GM23338 (cell line): Measurements from ENCODE around the gene XCL2. TPM values are rescaled to one million over a fixed set of nuclear protein-coding genes. Genes with fewer than 3 reads are reported as not detected.
"Not testable (repeated sequence)": the region's sequence is repeated elsewhere in the genome, so short reads cannot be mapped to it uniquely, and the experiment has no call there.

ENCODE experiments used
- ATAC-seq: fragments of 200-7000 bp; cut with Tn5 transposase; 3 replicates; pipeline ENCODE4 v1.9.1; 2020
- DNase-seq: peaks from one replicate; pipeline ENCODE4 v3.0.0-alpha.2; 2015; ENCODE audit warnings: low spot score
- H2AFZ ChIP-seq: fragments of 200-600 bp; sonication (generic); 2 replicates; pipeline ENCODE4 v1.8.0; 2016; ENCODE audit warnings: antibody characterized with exemption, mild to moderate bottlenecking, moderate library complexity
- H3F3A ChIP-seq: fragments of 200-600 bp; sonication (generic); replicated peaks from 2 replicates; pipeline ENCODE4 v1.8.0; 2017; ENCODE audit warnings: antibody characterized with exemption, mixed run types, low read depth
- H3K27ac ChIP-seq: fragments of 200-600 bp; sonication (generic); 2 replicates; pipeline ENCODE4 v1.6.1; 2016; ENCODE audit warnings: low read depth
- H3K27me3 ChIP-seq: fragments of 200-600 bp; sonication (generic); 2 replicates; pipeline ENCODE4 v1.8.0; 2016; ENCODE audit warnings: mild to moderate bottlenecking, mixed run types, moderate library complexity; ENCODE audit not compliant: insufficient read depth
- H3K36me3 ChIP-seq: fragments of 200-600 bp; sonication (generic); 2 replicates; pipeline ENCODE4 v1.8.0; 2016; ENCODE audit warnings: mild to moderate bottlenecking; ENCODE audit not compliant: insufficient read depth
- H3K4me1 ChIP-seq: fragments of 200-600 bp; sonication (generic); 2 replicates; pipeline ENCODE4 v1.8.0; 2016; ENCODE audit warnings: mild to moderate bottlenecking, moderate library complexity; ENCODE audit not compliant: insufficient read depth
- H3K4me2 ChIP-seq: fragments of 200-600 bp; sonication (generic); 2 replicates; pipeline ENCODE4 v1.7.1; 2017; ENCODE audit warnings: mixed run types
- H3K4me3 ChIP-seq: fragments of 200-600 bp; sonication (generic); 2 replicates; pipeline ENCODE4 v1.6.1; 2016; ENCODE audit warnings: mixed run types
- H3K79me2 ChIP-seq: fragments of 200-600 bp; sonication (generic); replicated peaks from 2 replicates; pipeline ENCODE4 v1.8.0; 2017; ENCODE audit warnings: mild to moderate bottlenecking; ENCODE audit not compliant: insufficient read depth
- H3K9me2 ChIP-seq: fragments of 200-600 bp; sonication (generic); 2 replicates; pipeline ENCODE4 v1.8.0; 2017; ENCODE audit not compliant: insufficient read depth
- H4K20me1 ChIP-seq: fragments of 200-600 bp; sonication (generic); replicated peaks from 2 replicates; pipeline ENCODE4 v1.8.0; 2017; ENCODE audit warnings: mild to moderate bottlenecking; ENCODE audit not compliant: insufficient read depth
- H3K27ac Mint-ChIP-seq: 2 replicates; pipeline ENCODE4 v1.8.0; 2020; ENCODE audit warnings: inconsistent platforms, mild to moderate bottlenecking, moderate library complexity, mixed read lengths
- H3K27me3 Mint-ChIP-seq: 3 replicates; pipeline ENCODE4 v1.8.0; 2022; ENCODE audit warnings: low read depth, mild to moderate bottlenecking, moderate library complexity, mixed read lengths, inconsistent platforms; ENCODE audit not compliant: insufficient read depth, poor library complexity
- H3K36me3 Mint-ChIP-seq: 3 replicates; pipeline ENCODE4 v1.8.0; 2021; ENCODE audit warnings: low read depth, mild to moderate bottlenecking, inconsistent platforms, moderate library complexity, mixed read lengths
- H3K4me1 Mint-ChIP-seq: 3 replicates; pipeline ENCODE4 v1.8.0; 2020; ENCODE audit warnings: mild to moderate bottlenecking, inconsistent platforms, mixed read lengths
- H3K4me3 Mint-ChIP-seq: 3 replicates; pipeline ENCODE4 v1.8.0; 2021; ENCODE audit warnings: moderate library complexity, mild to moderate bottlenecking, inconsistent platforms, mixed read lengths
- H3K9me3 Mint-ChIP-seq: 3 replicates; pipeline ENCODE4 v1.8.0; 2020; ENCODE audit warnings: moderate library complexity, mild to moderate bottlenecking, inconsistent platforms, mixed read lengths
- EZH2phosphoT487 ChIP-seq: fragments of 200-600 bp; sonication (generic); IDR thresholded peaks from one replicate; pipeline ENCODE4 v1.8.1; 2018; ENCODE audit warnings: antibody characterized with exemption; ENCODE audit not compliant: unreplicated experiment
- REST ChIP-seq: IDR thresholded peaks from one replicate; pipeline ENCODE4 v1.6.1; 2018; ENCODE audit warnings: antibody characterized with exemption; ENCODE audit not compliant: unreplicated experiment
- STAT1 ChIP-seq: IDR thresholded peaks from one replicate; pipeline ENCODE4 v1.6.1; 2016; ENCODE audit warnings: antibody characterized with exemption; ENCODE audit not compliant: unreplicated experiment
- ZNF462 ChIP-seq: fragments of 250-450 bp; sonication (Bioruptor Pico); IDR thresholded peaks from 2 replicates; pipeline ENCODE4 v1.5.0; 2020; ENCODE audit warnings: mild to moderate bottlenecking, moderate library complexity
- polyA plus RNA-seq: library from polyadenylated mRNA; unstranded; fragments of >200 nt; fragmentation: Nextera tagmentation; extraction: Ambion mirVana; gene quantifications from 2 replicates; pipeline ENCODE4 v1.2.1, GENCODE V29; 2016
- total RNA-seq: library from RNA; depleted of rRNA; stranded (reverse); fragments of >200 nt; shearing (Covaris generic); gene quantifications from 2 replicates; pipeline ENCODE4 v1.2.3, GENCODE V29; 2014

The XCL2 gene
- total and polyA plus RNA-seq, 2 experiments from 2014 or later = not detected

- no peak for TF ChIP-seq REST
Observed at GRCh38 chr1:168582688-168583336, 39.0 kb upstream of the XCL2 start (continued).

GRCh38 chr1:168581817-168582572 lies 38.2 kb upstream of the XCL2 start:
- no peaks in the 10 kb centered on the region for H3F3A ChIP-seq
- no peaks in the 10 kb centered on the region for H3K4me1 ChIP-seq
- no peak overlapping the region for H2AFZ ChIP-seq
- DNase-seq = no peak
- no peaks in the 10 kb centered on the region for H3K79me2 ChIP-seq
- Mint-ChIP-seq H3K4me3 (no peak overlapping the region), H3K4me1 (peaks cover 9% of the 10 kb centered on the region; the same call in 2 of the 3 replicates), H3K36me3 (no peaks in the 10 kb centered on the region), H3K9me3 (no peaks in the 10 kb centered on the region; the same call in 2 of the 3 replicates), H3K27me3 (no peaks in the 10 kb centered on the region), H3K27ac (no peak overlapping the region)
- TF ChIP-seq STAT1 = no peak
- TF ChIP-seq EZH2phosphoT487 = no peak
- no peak for TF ChIP-seq REST
- no peak for TF ChIP-seq ZNF462 (CRISPR knock-in tag)
- ATAC-seq = no peak
- no peaks in the 10 kb centered on the region for H4K20me1 ChIP-seq
- no peaks in the 10 kb centered on the region for H3K36me3 ChIP-seq
- H3K27ac ChIP-seq = no peak overlapping the region
- no peaks in the 10 kb centered on the region; the same call in 1 of the 2 replicates for H3K9me2 ChIP-seq
- no peak overlapping the region for H3K4me2 ChIP-seq
- H3K4me3 ChIP-seq = no peak overlapping the region
- H3K27me3 ChIP-seq = no peaks in the 10 kb centered on the region

GRCh38 chr1:168580991-168581390 lies 37.2 kb upstream of the XCL2 start:
- H3K4me2 ChIP-seq = not testable (repeated sequence)

More at GRCh38 chr1:168580991-168581390, 37.2 kb upstream of the XCL2 start:
- H3K27ac Mint-ChIP-seq, H3K79me2 ChIP-seq, H3K27me3 ChIP-seq, DNase-seq, H2AFZ ChIP-seq, H4K20me1 ChIP-seq, H3K27me3 Mint-ChIP-seq, H3K4me1 Mint-ChIP-seq, H3K9me3 Mint-ChIP-seq, H3K4me1 ChIP-seq, H3K36me3 ChIP-seq, H3K9me2 ChIP-seq, H3F3A ChIP-seq, ATAC-seq, H3K27ac ChIP-seq, H3K36me3 Mint-ChIP-seq, H3K4me3 Mint-ChIP-seq, H3K4me3 ChIP-seq: not testable (repeated sequence)
